NCI-H1092 treated with DMSO at 0.1 percent for 48 hours (cell line): ENCODE measurements around the gene COL4A3.

Experiments
- DNase-seq: peaks from one replicate; lab custom pipeline; 2025; lab: John Stamatoyannopoulos, UW

Gene COL4A3

GRCh38 chr2:227340106-227340505 is 175.7 kb downstream of the COL4A3 start:
- no peak for DNase-seq

- no peak for DNase-seq
Measured at GRCh38 chr2:227341553-227341952, 177.1 kb downstream of the COL4A3 start.

DNA sequence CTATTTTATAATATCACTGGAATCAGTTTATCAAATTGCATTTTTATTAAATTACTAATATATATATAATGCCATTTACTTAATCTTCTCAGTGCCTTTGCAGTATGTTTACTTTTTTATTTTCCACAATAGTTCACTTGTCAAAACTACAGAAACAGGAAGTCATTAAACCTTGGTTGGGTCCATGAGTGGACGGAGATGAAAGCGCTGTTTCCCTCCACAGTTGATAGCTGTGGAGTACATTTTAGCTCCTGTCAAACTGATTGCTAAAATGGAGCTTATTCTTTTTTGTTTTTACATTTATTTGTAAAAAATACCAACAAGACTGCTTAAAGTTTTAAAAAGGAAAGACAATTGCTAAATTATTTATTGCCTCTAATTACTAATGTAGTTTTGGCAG is 179.8 kb downstream of the COL4A3 start:
- DNase-seq = no peak

DNA sequence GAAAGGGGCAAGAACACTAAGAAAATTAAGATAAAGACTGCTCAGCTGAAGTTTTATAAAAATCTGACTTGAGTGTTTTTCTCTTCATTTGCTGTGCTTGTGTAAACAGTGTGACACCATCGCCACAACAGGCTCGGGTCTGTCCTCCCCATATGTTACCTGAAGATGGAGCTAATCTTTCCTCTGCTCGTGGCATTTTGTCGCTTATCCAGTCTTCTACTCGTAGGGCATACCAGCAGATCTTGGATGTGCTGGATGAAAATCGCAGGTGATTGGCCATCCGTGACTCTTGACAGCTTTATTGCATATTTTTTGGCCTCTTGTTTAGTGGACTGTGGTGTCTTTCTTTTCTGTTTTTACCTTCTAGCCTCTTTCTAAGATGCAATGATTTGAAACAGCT is 182.7 kb downstream of the COL4A3 start:
- no peak for DNase-seq

- no peak for DNase-seq
Measured at GRCh38 chr2:227348324-227348723, 183.9 kb downstream of the COL4A3 start.

DNA sequence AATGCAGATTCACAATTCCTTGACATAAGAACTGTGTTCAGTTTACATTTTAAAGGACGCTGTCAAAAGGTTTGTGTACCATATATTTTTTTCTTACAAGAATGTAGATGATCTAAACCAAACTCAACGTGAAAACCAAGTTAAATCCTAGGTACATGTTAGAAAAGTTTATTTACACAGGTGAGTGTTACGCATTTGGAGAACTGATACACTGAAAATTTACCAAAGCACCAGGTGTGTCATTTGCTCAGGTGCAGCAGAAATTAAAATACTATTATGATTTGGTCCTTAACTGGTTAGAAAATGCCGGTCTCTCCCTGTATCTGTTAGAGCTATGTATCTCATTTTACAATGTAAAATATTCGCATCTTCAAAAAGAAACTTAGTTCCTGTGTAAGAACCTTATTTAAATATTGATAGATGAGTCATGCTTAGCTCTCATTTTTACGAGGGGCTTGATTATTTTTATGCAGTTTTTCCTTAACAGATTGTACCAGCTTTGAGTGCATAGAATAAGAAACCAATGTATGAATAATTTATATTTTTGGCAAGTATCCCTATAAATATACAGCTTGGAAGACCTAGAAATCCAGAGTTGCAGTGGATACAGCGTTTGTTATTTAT is 185.7 kb downstream of the COL4A3 start:
- no peak for DNase-seq

GRCh38 chr2:227351639-227352038 is 187.2 kb downstream of the COL4A3 start:
- no peak for DNase-seq

DNA sequence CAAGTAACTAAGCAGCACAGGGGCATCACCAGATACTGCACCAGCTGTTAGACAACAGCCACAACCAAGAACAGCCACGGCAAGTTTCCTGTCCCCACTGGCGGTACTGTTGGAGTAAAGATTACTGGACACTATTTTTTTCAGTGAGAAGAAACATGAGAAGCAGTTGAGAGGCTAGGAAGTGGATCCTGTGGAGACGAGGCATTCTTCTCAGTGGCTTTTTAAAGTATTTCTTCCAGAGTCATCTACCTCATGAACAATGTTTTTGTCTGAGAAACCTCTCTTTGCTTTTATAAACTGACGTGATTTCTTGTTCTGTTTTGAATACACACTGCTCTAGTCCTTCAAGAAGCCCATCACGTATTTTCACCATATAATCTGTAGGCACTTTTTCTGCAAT is 195.9 kb downstream of the COL4A3 start:
- no peak for DNase-seq

- no peak for DNase-seq
Measured at GRCh38 chr2:227363756-227364155, 199.3 kb downstream of the COL4A3 start.
